PC-3 (cell line): ENCODE data around the gene SOX5.

Source experiments
- CTCF ChIP-seq: fragments of 300-600 bp; sonication (generic); conservative IDR thresholded peaks from 2 replicates; pipeline ENCODE4 v1.5.1; 2017; ENCODE audit warnings: antibody characterized with exemption, low read depth, mild to moderate bottlenecking, low read length
- EZH2phosphoT487 ChIP-seq: fragments of 300-600 bp; sonication (generic); IDR thresholded peaks from 2 replicates; pipeline ENCODE4 v1.6.1; 2018; ENCODE audit warnings: mild to moderate bottlenecking, antibody characterized with exemption, low read length, borderline replicate concordance

GRCh38 chr12:23909551-23909950 is 39.9 kb downstream of the SOX5 start:
- TF ChIP-seq EZH2phosphoT487, result no peak
- TF ChIP-seq CTCF, result no peak
